Measurements from ENCODE around the gene MAD2L1BP. TPM values are rescaled to one million over a fixed set of nuclear protein-coding genes. Genes with fewer than 3 reads are reported as not detected.

The MAD2L1BP gene
- total RNA-seq, 2 experiments from 2014 or later, result 29.0 to 31.7 TPM

GRCh38 chr6:43665376-43665775 lies 29.7 kb downstream of the MAD2L1BP start:
- ChIA-PET POLR2A (interaction anchor here (0.6 to 1.0 kb wide), 3 partner anchors 8 to 109 kb away, joined by 3 read pairs; no protein-coding TSS in a partner anchor), CTCF (interaction anchor here (0.9 to 6.7 kb wide), 12 partner anchors 12 to 429 kb away, joined by 3 to 68 read pairs (median 4); partner anchors contain the start of genes MRPS18A and RSPH9)

GRCh38 chr6:43666196-43666920 lies 30.7 kb downstream of the MAD2L1BP start:
- peaks cover 9% of the 10 kb centered on the region for H3K36me3 Mint-ChIP-seq (ENCODE audit: low read depth)
- ChIA-PET CTCF (interaction anchor here (0.8 to 6.7 kb wide), 24 partner anchors 11 to 428 kb away, joined by 3 to 68 read pairs (median 7); partner anchors contain the start of genes MRPS18A, RSPH9 and VEGFA), POLR2A (interaction anchor here (0.7 to 2.9 kb wide), 5 partner anchors 9 to 650 kb away, joined by 3 to 13 read pairs (median 5); partner anchors contain the start of genes MAD2L1BP, MRPS18A and VEGFA)
- peaks cover 1% of the 10 kb centered on the region for H3K27me3 Mint-ChIP-seq
- no peak overlapping the region for H3K4me3 Mint-ChIP-seq
- DNase-seq (no peak), ATAC-seq (no peak)
- intact Hi-C loops (cut with micrococcal nuclease), result loop anchor here (5.0 kb wide), 1 partner anchor 96 kb away; no protein-coding TSS in a partner anchor
- no peak overlapping the region for H3K27ac Mint-ChIP-seq
- no peak for TF ChIP-seq CTCF (IDR thresholded peaks at IDR 0.05)
- peaks cover 49% of the 10 kb centered on the region for H3K4me1 Mint-ChIP-seq (ENCODE audit: low read depth)
- no peaks in the 10 kb centered on the region for H3K9me3 Mint-ChIP-seq

More at GRCh38 chr6:43665376-43665775, 29.7 kb downstream of the MAD2L1BP start:
- DNase-seq (no peak), ATAC-seq (no peak)
- peaks cover 1% of the 10 kb centered on the region for H3K27me3 Mint-ChIP-seq
- no peak overlapping the region for H3K4me3 Mint-ChIP-seq
- TF ChIP-seq CTCF (IDR thresholded peaks at IDR 0.05), result no peak
- H3K9me3 Mint-ChIP-seq, result peaks cover 1% of the 10 kb centered on the region
- peaks cover 4% of the 10 kb centered on the region for H3K36me3 Mint-ChIP-seq (ENCODE audit: low read depth)
- intact Hi-C loops (cut with micrococcal nuclease), result loop anchor here (5.0 kb wide), 1 partner anchor 97 kb away; no protein-coding TSS in a partner anchor
- no peak overlapping the region for H3K27ac Mint-ChIP-seq
- peaks cover 43% of the 10 kb centered on the region for H3K4me1 Mint-ChIP-seq (ENCODE audit: low read depth)

GRCh38 chr6:43667245-43668150 lies 31.9 kb downstream of the MAD2L1BP start:
- CTCF ChIA-PET, result interaction anchor here (0.6 to 6.7 kb wide), 44 partner anchors 10 to 1331 kb away, joined by 3 to 68 read pairs (median 4); partner anchors contain the start of genes MRPS18A, RSPH9 and VEGFA
- peak; percentile 95 for TF ChIP-seq CTCF (IDR thresholded peaks at IDR 0.05)
- ATAC-seq, result peak; percentile 57
- peak overlapping the region; percentile 82 for H3K27ac Mint-ChIP-seq
- H3K36me3 Mint-ChIP-seq (ENCODE audit: low read depth), result peaks cover 9% of the 10 kb centered on the region
- peak; percentile 92 for DNase-seq
- POLR2A ChIA-PET, result interaction anchor here (0.6 to 3.1 kb wide), 11 partner anchors 10 to 407 kb away, joined by 3 to 13 read pairs (median 4); partner anchors contain the start of genes MAD2L1BP, MRPS18A and VEGFA
- H3K9me3 Mint-ChIP-seq, result no peaks in the 10 kb centered on the region
- H3K27me3 Mint-ChIP-seq, result peaks cover 1% of the 10 kb centered on the region
- H3K4me3 Mint-ChIP-seq, result peak overlapping the region; percentile 49
- peaks cover 45% of the 10 kb centered on the region for H3K4me1 Mint-ChIP-seq (ENCODE audit: low read depth)
- intact Hi-C loops (cut with micrococcal nuclease), result loop anchor here (1.0 to 5.0 kb wide), 2 partner anchors 95 to 411 kb away; no protein-coding TSS in a partner anchor

GRCh38 chr6:43668151-43669028 lies 32.8 kb downstream of the MAD2L1BP start:
- DNase-seq (peak; percentile 86), ATAC-seq (peak; percentile 74)
- ChIA-PET CTCF (interaction anchor here (0.6 to 6.7 kb wide), 36 partner anchors 9 to 443 kb away, joined by 3 to 68 read pairs (median 5); partner anchors contain the start of genes MRPS18A, RSPH9 and VEGFA), POLR2A (interaction anchor here (0.6 to 3.1 kb wide), 10 partner anchors 10 to 406 kb away, joined by 3 to 13 read pairs (median 4); partner anchors contain the start of genes MRPS18A and VEGFA)
- Mint-ChIP-seq H3K27ac (peak overlapping the region; percentile 82), H3K4me3 (peak overlapping the region; percentile 49), H3K27me3 (peaks cover 1% of the 10 kb centered on the region), H3K36me3 (ENCODE audit: low read depth) (peaks cover 9% of the 10 kb centered on the region), H3K9me3 (no peaks in the 10 kb centered on the region), H3K4me1 (ENCODE audit: low read depth) (peaks cover 41% of the 10 kb centered on the region)
- intact Hi-C loops (cut with micrococcal nuclease), result loop anchor here (5.0 kb wide), 1 partner anchor 94 kb away; no protein-coding TSS in a partner anchor
- peak; percentile 76 for TF ChIP-seq CTCF (IDR thresholded peaks at IDR 0.05)
